HUES6 (cell line): ENCODE results near the gene AVP.
"Not testable (repeated sequence)": the region's sequence is repeated elsewhere in the genome, so short reads cannot be mapped to it uniquely, and the experiment has no call there.

ENCODE experiments used
- H3K27ac ChIP-seq: 2 replicates; pipeline ENCODE4 v1.7.0; 2013; ENCODE audit warnings: low read depth, mild to moderate bottlenecking, low read length, inconsistent platforms
- H3K27me3 ChIP-seq: 2 replicates; pipeline ENCODE4 v1.6.1; 2013; ENCODE audit warnings: low read length; ENCODE audit not compliant: control insufficient read depth, insufficient read depth
- H3K36me3 ChIP-seq: 2 replicates; pipeline ENCODE4 v1.6.1; 2013; ENCODE audit warnings: low read length; ENCODE audit not compliant: control insufficient read depth, insufficient read depth
- H3K4me1 ChIP-seq: 2 replicates; pipeline ENCODE4 v1.6.1; 2013; ENCODE audit warnings: low read length; ENCODE audit not compliant: control insufficient read depth, insufficient read depth
- H3K4me3 ChIP-seq: 2 replicates; pipeline ENCODE4 v1.5.1; 2013; ENCODE audit warnings: low read depth, low read length
- H3K9ac ChIP-seq: one replicate; pipeline ENCODE4 v1.6.1; 2013; ENCODE audit warnings: mild to moderate bottlenecking, low read length
- H3K9me3 ChIP-seq: 2 replicates; pipeline ENCODE4 v1.6.1; 2013; ENCODE audit warnings: low read depth, low read length; ENCODE audit not compliant: control insufficient read depth, insufficient read depth

AVP gene

GRCh38 chr20:3084283-3084985 is at the start of gene AVP:
AVP (minus strand) TSS chr20:3084724; CDS start chr20:3084674, 50 bp downstream.
- Histone ChIP-seq H3K36me3 (no peaks in the 10 kb centered on the region), H3K4me1 (peaks cover 10% of the 10 kb centered on the region; the same call in 1 of the 2 replicates), H3K9me3 (no peaks in the 10 kb centered on the region), H3K27ac (no peak within 1 kb of the TSS), H3K9ac (no peak within 1 kb of the TSS), H3K27me3 (peaks cover 48% of the 10 kb centered on the region), H3K4me3 (peak within 1 kb of the TSS; percentile 65)

- H3K27ac ChIP-seq, result no peak overlapping the region
- no peaks in the 10 kb centered on the region for H3K27me3 ChIP-seq
- H3K36me3 ChIP-seq, result no peaks in the 10 kb centered on the region
- H3K9ac ChIP-seq, result no peak overlapping the region
- H3K4me1 ChIP-seq, result no peaks in the 10 kb centered on the region
- H3K9me3 ChIP-seq, result no peaks in the 10 kb centered on the region
- H3K4me3 ChIP-seq, result no peak overlapping the region
Measured at GRCh38 chr20:3134151-3134550, 49.6 kb upstream of the AVP start.

- Histone ChIP-seq H3K9ac (no peak overlapping the region), H3K27me3 (no peaks in the 10 kb centered on the region), H3K36me3 (no peaks in the 10 kb centered on the region), H3K27ac (no peak overlapping the region), H3K4me1 (no peaks in the 10 kb centered on the region), H3K4me3 (no peak overlapping the region), H3K9me3 (no peaks in the 10 kb centered on the region)
Measured at GRCh38 chr20:3133155-3133554, 48.6 kb upstream of the AVP start.

- peaks cover 20% of the 10 kb centered on the region for H3K9me3 ChIP-seq
- H3K27ac ChIP-seq, result no peak overlapping the region
- H3K9ac ChIP-seq, result no peak overlapping the region
- H3K36me3 ChIP-seq, result no peaks in the 10 kb centered on the region
- no peaks in the 10 kb centered on the region for H3K27me3 ChIP-seq
- no peaks in the 10 kb centered on the region for H3K4me1 ChIP-seq
- H3K4me3 ChIP-seq, result no peak overlapping the region
Measured at GRCh38 chr20:3130051-3130600, 45.6 kb upstream of the AVP start.

GRCh38 chr20:3129094-3129493 is 44.6 kb upstream of the AVP start:
- H3K4me1 ChIP-seq, result no peaks in the 10 kb centered on the region
- H3K9me3 ChIP-seq, result peaks cover 29% of the 10 kb centered on the region
- H3K36me3 ChIP-seq, result no peaks in the 10 kb centered on the region
- no peak overlapping the region for H3K9ac ChIP-seq
- H3K4me3 ChIP-seq, result no peak overlapping the region
- no peaks in the 10 kb centered on the region for H3K27me3 ChIP-seq
- no peak overlapping the region for H3K27ac ChIP-seq

- H3K9ac ChIP-seq, result no peak overlapping the region
- no peak overlapping the region for H3K27ac ChIP-seq
- peaks cover 36% of the 10 kb centered on the region for H3K9me3 ChIP-seq
- no peaks in the 10 kb centered on the region for H3K4me1 ChIP-seq
- H3K4me3 ChIP-seq, result no peak overlapping the region
- H3K36me3 ChIP-seq, result peaks cover 5% of the 10 kb centered on the region; the same call in 1 of the 2 replicates
- no peaks in the 10 kb centered on the region for H3K27me3 ChIP-seq
Measured at GRCh38 chr20:3128275-3128984, 43.9 kb upstream of the AVP start.

GRCh38 chr20:3126527-3126859 is 42.0 kb upstream of the AVP start:
- Histone ChIP-seq H3K27ac (no peak overlapping the region), H3K27me3 (no peaks in the 10 kb centered on the region), H3K36me3 (peaks cover 19% of the 10 kb centered on the region), H3K9ac (no peak overlapping the region), H3K4me1 (no peaks in the 10 kb centered on the region), H3K4me3 (no peak overlapping the region), H3K9me3 (peaks cover 54% of the 10 kb centered on the region)

- H3K9me3 ChIP-seq, result peaks cover 55% of the 10 kb centered on the region
- not testable (repeated sequence) for H3K27me3 ChIP-seq, H3K4me3 ChIP-seq, H3K9ac ChIP-seq, H3K4me1 ChIP-seq, H3K27ac ChIP-seq
- peaks cover 25% of the 10 kb centered on the region for H3K36me3 ChIP-seq
Measured at GRCh38 chr20:3125776-3126526, 41.4 kb upstream of the AVP start.

- not testable (repeated sequence) for H3K27ac ChIP-seq, H3K4me3 ChIP-seq, H3K9ac ChIP-seq, H3K4me1 ChIP-seq, H3K27me3 ChIP-seq
- peaks cover 28% of the 10 kb centered on the region for H3K36me3 ChIP-seq
- peaks cover 55% of the 10 kb centered on the region for H3K9me3 ChIP-seq
Measured at GRCh38 chr20:3124773-3125560, 40.4 kb upstream of the AVP start.

- H3K27ac ChIP-seq, H3K4me3 ChIP-seq, H3K4me1 ChIP-seq, H3K9ac ChIP-seq, H3K27me3 ChIP-seq: not testable (repeated sequence)
- peaks cover 55% of the 10 kb centered on the region for H3K9me3 ChIP-seq
- H3K36me3 ChIP-seq, result peaks cover 28% of the 10 kb centered on the region
Measured at GRCh38 chr20:3124163-3124562, 39.6 kb upstream of the AVP start.
